SW480 (cell line): ENCODE data around the gene DBH.

Experiments
- DNase-seq: peaks from one replicate; pipeline ENCODE4 v3.0.0-alpha.2; 2016; ENCODE audit warnings: low spot score

Gene DBH

GRCh38 chr9:133643978-133644760, 8.0 kb downstream of the DBH start:
- DNase-seq, result no peak

- no peak for DNase-seq
Observed at GRCh38 chr9:133645021-133645765, 9.0 kb downstream of the DBH start.

- DNase-seq, result peak; percentile 43
Observed at GRCh38 chr9:133647148-133647547, 11.0 kb downstream of the DBH start.

GRCh38 chr9:133647765-133648469, 11.8 kb downstream of the DBH start:
- DNase-seq, result no peak

GRCh38 chr9:133649194-133649593, 13.0 kb downstream of the DBH start:
- no peak for DNase-seq

- DNase-seq, result no peak
Observed at GRCh38 chr9:133650026-133650425, 13.9 kb downstream of the DBH start.

GRCh38 chr9:133653638-133654037, 17.5 kb downstream of the DBH start:
- no peak for DNase-seq

- DNase-seq, result peak; percentile 85
Observed at GRCh38 chr9:133654736-133655657, 18.8 kb downstream of the DBH start.

- no peak for DNase-seq
Observed at GRCh38 chr9:133655701-133656100, 19.5 kb downstream of the DBH start.

GRCh38 chr9:133656211-133657119, 20.3 kb downstream of the DBH start:
- DNase-seq, result no peak

- no peak for DNase-seq
Observed at GRCh38 chr9:133657120-133657661, 21.0 kb downstream of the DBH start.

GRCh38 chr9:133658442-133659431, 22.6 kb downstream of the DBH start:
- peak; percentile 78 for DNase-seq

GRCh38 chr9:133659516-133659915, 23.4 kb downstream of the DBH start:
- DNase-seq, result no peak

- DNase-seq, result no peak
Observed at GRCh38 chr9:133661846-133662540, 25.8 kb downstream of the DBH start.

GRCh38 chr9:133664173-133665050, 28.2 kb downstream of the DBH start:
- DNase-seq, result no peak

GRCh38 chr9:133665096-133665495, 28.9 kb downstream of the DBH start:
- DNase-seq, result no peak

GRCh38 chr9:133665535-133665934, 29.4 kb downstream of the DBH start:
- no peak for DNase-seq
